Colonic mucosa (tissue), 4 donors: ENCODE results near the gene USP1. TPM values are rescaled to one million over a fixed set of nuclear protein-coding genes. Genes with fewer than 3 reads are reported as not detected.

ENCODE experiments used
- DNase-seq: peaks from one replicate; pipeline ENCODE4 v3.0.0-alpha.2; 2020
- H3K27ac ChIP-seq: fragments of 200-600 bp; one replicate; pipeline ENCODE4 v1.8.0; 2021
- H3K27me3 ChIP-seq: fragments of 200-600 bp; one replicate; pipeline ENCODE4 v1.8.0; 2021
- H3K36me3 ChIP-seq: fragments of 200-600 bp; one replicate; pipeline ENCODE4 v1.8.0; 2021
- H3K4me1 ChIP-seq: fragments of 200-600 bp; one replicate; pipeline ENCODE4 v1.8.0; 2021; ENCODE audit warnings: mild to moderate bottlenecking
- H3K4me3 ChIP-seq: fragments of 200-600 bp; one replicate; pipeline ENCODE4 v1.8.0; 2021
- H3K9ac ChIP-seq, 2 donors: one replicate each; pipeline ENCODE4 v1.7.0; 2013; ENCODE audit warnings: control low read depth in 2 of 2, low read depth in 2 of 2, low read length in 2 of 2
- H3K9me3 ChIP-seq: fragments of 200-600 bp; one replicate; pipeline ENCODE4 v1.8.0; 2021
- intact Hi-C: fragments of 100-400 bp; cut with DNase I; formaldehyde crosslinking; loops from one replicate; pipeline ENCODE4 v1.14.1; 2022
- total RNA-seq, 2 donors: library from RNA; stranded (reverse); fragmentation: NEBNext Ultra II Directional in 1 of 2; extraction: Animal tissue kit (Norgen Biotek cat#: 25700) in 1 of 2; gene quantifications; one replicate each; pipeline ENCODE4 v1.2.1, GENCODE V29; 2021
- TF ChIP-seq, protein P1 (sequence below): fragments of 200-600 bp; IDR thresholded peaks from one replicate; pipeline ENCODE4 v1.8.0; 2022; ENCODE audit warnings: antibody characterized with exemption, mild to moderate bottlenecking
- donor health status: healthy.
- donor health status: DM: no; HTN: no; CAD: no.
- donor health status: DM: no; HTN: no; CAD: no.

Gene USP1
- total RNA-seq, 2 donors from 2014 or later: 28.8 to 30.7 TPM

DNA sequence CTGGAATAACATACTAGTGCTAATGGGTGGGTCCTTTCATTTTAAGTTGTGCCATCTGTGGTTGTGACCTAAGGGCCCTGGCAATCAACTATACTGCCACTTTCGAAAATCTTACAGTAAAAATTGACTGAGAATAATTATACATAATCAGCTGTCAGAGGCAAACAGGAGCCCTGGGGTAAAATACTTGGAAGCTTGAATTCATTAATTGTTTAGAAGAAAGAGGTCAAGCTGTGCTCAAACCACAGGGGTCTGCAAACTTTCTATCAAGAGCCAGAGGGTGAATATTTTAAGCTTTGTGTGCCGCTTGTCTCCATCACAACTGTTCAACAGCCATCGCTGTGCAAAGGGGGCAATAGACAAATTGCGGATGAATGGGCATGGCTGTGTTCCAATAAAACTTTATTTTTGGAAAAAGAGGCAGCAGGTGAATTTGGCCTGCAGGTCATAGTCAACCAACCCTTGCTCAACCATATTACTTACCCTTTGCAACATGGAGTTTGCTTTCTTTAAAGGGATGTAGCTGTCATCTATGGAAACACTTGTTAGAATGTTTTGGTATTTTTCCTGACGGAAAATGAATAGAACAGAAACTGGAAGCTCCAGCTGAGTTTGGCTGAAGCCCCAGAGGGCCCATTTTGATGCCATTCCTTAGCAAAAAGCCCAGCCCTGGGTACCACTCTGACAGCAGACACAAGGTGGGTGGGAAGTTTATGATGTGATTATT is 35.7 kb upstream of the USP1 start:
- intact Hi-C loops: no loop called here
- TF ChIP-seq, protein P1, sequence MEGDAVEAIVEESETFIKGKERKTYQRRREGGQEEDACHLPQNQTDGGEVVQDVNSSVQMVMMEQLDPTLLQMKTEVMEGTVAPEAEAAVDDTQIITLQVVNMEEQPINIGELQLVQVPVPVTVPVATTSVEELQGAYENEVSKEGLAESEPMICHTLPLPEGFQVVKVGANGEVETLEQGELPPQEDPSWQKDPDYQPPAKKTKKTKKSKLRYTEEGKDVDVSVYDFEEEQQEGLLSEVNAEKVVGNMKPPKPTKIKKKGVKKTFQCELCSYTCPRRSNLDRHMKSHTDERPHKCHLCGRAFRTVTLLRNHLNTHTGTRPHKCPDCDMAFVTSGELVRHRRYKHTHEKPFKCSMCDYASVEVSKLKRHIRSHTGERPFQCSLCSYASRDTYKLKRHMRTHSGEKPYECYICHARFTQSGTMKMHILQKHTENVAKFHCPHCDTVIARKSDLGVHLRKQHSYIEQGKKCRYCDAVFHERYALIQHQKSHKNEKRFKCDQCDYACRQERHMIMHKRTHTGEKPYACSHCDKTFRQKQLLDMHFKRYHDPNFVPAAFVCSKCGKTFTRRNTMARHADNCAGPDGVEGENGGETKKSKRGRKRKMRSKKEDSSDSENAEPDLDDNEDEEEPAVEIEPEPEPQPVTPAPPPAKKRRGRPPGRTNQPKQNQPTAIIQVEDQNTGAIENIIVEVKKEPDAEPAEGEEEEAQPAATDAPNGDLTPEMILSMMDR: no peak

DNA sequence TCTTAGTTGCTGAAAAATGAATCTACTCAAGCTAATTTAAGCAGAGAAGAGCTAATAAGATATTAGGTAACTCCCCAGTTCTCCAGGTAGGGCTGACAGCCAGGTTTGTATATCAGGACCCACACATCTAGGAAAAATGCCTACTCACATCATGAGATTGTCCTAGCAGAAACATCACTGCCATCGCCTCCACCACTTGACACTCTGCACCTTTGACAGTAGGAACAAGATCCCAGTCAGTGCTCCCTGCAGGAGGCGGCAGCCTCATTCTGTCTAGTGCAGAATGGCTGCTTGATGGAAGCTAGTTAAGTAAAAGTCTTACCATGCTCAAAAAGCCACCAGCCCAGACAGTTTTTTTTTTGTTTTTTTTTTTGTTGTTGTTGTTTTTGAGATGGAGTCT is 31.6 kb upstream of the USP1 start:
- DNase-seq: no peak
- TF ChIP-seq, protein P1: no peak
- Histone ChIP-seq H3K4me3 (no peak overlapping the region), H3K36me3 (no peaks in the 10 kb centered on the region), H3K9me3 (no peaks in the 10 kb centered on the region), H3K27ac (no peak overlapping the region), H3K9ac (no peak overlapping the region), H3K4me1 (no peaks in the 10 kb centered on the region), H3K27me3 (no peaks in the 10 kb centered on the region)
- intact Hi-C loops: no loop called here

More for the DNA sequence above, 35.7 kb upstream of the USP1 start:
- Histone ChIP-seq H3K4me3 (no peak overlapping the region), H3K27me3 (no peaks in the 10 kb centered on the region), H3K27ac (no peak overlapping the region), H3K9ac (no peak overlapping the region), H3K36me3 (no peaks in the 10 kb centered on the region), H3K9me3 (no peaks in the 10 kb centered on the region), H3K4me1 (no peaks in the 10 kb centered on the region)
- DNase-seq: no peak

DNA sequence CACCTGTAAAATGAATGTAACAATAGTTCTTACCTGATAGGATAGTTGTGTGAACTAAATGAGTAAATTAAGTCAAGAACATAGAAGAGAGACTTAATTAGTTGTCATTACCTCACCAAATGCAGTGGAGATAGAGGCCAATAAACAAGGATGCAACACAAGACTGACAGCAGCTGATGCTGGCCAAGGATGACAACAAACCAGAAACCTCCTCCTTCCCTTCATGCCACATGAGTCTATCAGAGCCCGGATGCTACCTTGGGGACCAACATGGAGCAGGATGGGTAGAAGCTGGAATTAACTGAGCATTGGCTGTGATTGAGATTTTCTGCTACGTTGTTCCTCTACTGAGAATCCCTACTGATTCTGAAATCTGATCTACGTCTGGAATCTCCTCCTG is 30.3 kb upstream of the USP1 start:
- Histone ChIP-seq H3K9me3 (no peaks in the 10 kb centered on the region), H3K36me3 (no peaks in the 10 kb centered on the region), H3K9ac (no peak overlapping the region), H3K27me3 (no peaks in the 10 kb centered on the region), H3K27ac (no peak overlapping the region), H3K4me3 (no peak overlapping the region), H3K4me1 (no peaks in the 10 kb centered on the region)
- DNase-seq: no peak
- intact Hi-C loops: loop anchor here (2.0 kb wide), 1 partner anchor 232 kb away; no protein-coding TSS in a partner anchor
- TF ChIP-seq, protein P1: no peak

DNA sequence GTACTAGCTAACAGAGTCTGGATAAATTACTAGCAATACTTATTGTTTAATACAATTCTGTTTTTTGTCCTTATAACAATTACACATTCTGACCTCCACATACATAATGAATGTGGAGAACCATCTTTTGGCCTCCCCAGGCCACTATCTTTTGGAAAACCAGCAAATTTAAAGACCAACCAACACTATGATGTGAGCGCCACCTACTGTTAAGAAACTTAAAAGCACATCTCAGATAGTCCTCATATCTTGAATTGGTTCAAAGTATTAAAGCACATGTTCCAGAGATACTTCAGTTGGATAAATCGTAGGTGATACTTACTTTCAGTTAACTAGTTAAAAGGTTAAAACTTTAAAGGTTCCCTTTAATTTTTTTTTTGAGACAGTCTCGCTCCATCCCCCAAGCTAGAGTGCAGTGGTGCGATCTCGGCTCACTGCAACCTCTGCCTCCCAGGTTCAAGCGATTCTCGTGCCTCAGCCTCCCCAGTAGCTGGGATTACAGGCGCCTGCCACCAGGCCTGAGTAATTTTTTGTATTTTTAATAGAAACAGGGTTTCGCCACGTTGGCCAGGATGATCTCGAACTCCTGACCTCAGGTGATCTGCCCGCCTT is 29.3 kb upstream of the USP1 start:
- H3K4me3 ChIP-seq: no peak overlapping the region
- no peaks in the 10 kb centered on the region for H3K27me3 ChIP-seq
- no peaks in the 10 kb centered on the region for H3K9me3 ChIP-seq
- peak; percentile 31 for DNase-seq
- no peak overlapping the region for H3K9ac ChIP-seq
- no peaks in the 10 kb centered on the region for H3K4me1 ChIP-seq
- intact Hi-C loops: loop anchor here (2.0 kb wide), 1 partner anchor 233 kb away; no protein-coding TSS in a partner anchor
- TF ChIP-seq, protein P1: peak; percentile 78
- H3K36me3 ChIP-seq: no peaks in the 10 kb centered on the region
- H3K27ac ChIP-seq: no peak overlapping the region

DNA sequence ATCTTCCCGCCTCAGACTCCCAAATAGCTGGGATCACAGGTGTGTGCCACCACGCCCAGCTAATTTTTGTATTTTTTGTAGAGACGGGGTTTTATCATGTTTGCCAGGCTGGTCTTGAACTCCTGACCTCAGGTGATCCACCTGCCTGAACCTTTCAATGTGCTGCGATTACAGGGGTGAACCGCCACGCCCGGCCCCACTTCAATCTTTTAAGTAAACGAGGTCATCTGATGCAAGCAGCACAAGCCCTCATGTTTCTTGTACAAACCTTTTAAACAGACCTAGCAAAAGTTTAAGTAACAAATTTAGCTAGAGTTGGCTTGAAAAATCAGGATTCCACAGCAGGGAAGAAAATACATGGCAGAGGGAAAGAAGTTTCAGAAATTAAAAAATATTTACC is 21.2 kb upstream of the USP1 start:
- DNase-seq: no peak
- Histone ChIP-seq H3K4me3 (no peak overlapping the region), H3K9ac (no peak overlapping the region), H3K27ac (no peak overlapping the region), H3K9me3 (no peaks in the 10 kb centered on the region), H3K27me3 (no peaks in the 10 kb centered on the region), H3K36me3 (no peaks in the 10 kb centered on the region), H3K4me1 (no peaks in the 10 kb centered on the region)
- TF ChIP-seq, protein P1: no peak
- intact Hi-C loops: no loop called here
